GM12891 (cell line): Measurements from ENCODE around the gene HTT.

ENCODE experiments used
- PAX5 ChIP-seq: IDR thresholded peaks from 2 replicates; pipeline ENCODE4 v1.6.1; 2011; ENCODE audit warnings: low read length, moderate library complexity, mild to moderate bottlenecking; ENCODE audit not compliant: insufficient read depth, severe bottlenecking
- POLR2A ChIP-seq: IDR thresholded peaks from 2 replicates; pipeline ENCODE4 v1.6.1; 2011; ENCODE audit warnings: low read depth, low read length, control low read depth
- POLR2AphosphoS5 ChIP-seq: IDR thresholded peaks from 2 replicates; pipeline ENCODE4 v1.6.1; 2011; ENCODE audit warnings: low read depth, low read length, control low read depth
- POU2F2 ChIP-seq: IDR thresholded peaks from 2 replicates; pipeline ENCODE4 v1.6.1; 2011; ENCODE audit warnings: low read depth, mild to moderate bottlenecking, control low read depth, low read length, moderate library complexity
- SPI1 ChIP-seq: IDR thresholded peaks from 2 replicates; pipeline ENCODE4 v1.6.1; 2011; ENCODE audit warnings: low read depth, low read length, control low read depth
- TAF1 ChIP-seq: IDR thresholded peaks from 2 replicates; pipeline ENCODE4 v1.6.1; 2011; ENCODE audit warnings: low read depth, low read length, control low read depth

GRCh38 chr4:3261411-3262207, 187.1 kb downstream of the HTT start:
- TF ChIP-seq POLR2A (no peak), TAF1 (no peak), POLR2AphosphoS5 (no peak), PAX5 (no peak), SPI1 (no peak), POU2F2 (no peak)
